ENCODE data around the gene CCDC152. TPM values are rescaled to one million over a fixed set of nuclear protein-coding genes. Genes with fewer than 3 reads are reported as not detected.

CCDC152 gene
- total and polyA plus RNA-seq, 10 of the 15 experiments (the other 5 are each of a cell fraction or from before 2014, with no cell fraction given): 0.12 to 25.8 (median 13.5) TPM

GRCh38 chr5:42801516-42802166 is 45.0 kb downstream of the CCDC152 start:
- no peaks in the 10 kb centered on the region for H4K20me1 ChIP-seq (ENCODE audit: control insufficient read depth, insufficient read depth)
- CTCF ChIA-PET: interaction anchor here (0.7 to 1.8 kb wide), 7 partner anchors 8 to 1084 kb away, joined by 3 to 5 read pairs (median 3); partner anchors contain the start of gene GHR
- intact Hi-C loops (cut with micrococcal nuclease; ENCODE audit: unreplicated experiment): no loop called here
- no peaks in the 10 kb centered on the region for H3K9me3 ChIP-seq (replicated peaks; ENCODE audit: control insufficient read depth, insufficient read depth, low read length)
- no peak overlapping the region for H3K9ac ChIP-seq (ENCODE audit: control insufficient read depth, insufficient read depth, low read length)
- BruUV-seq (replicated peaks): no TSS peak
- no peak overlapping the region for H2AFZ ChIP-seq (ENCODE audit: control insufficient read depth, low read depth, low read length)
- H3K27me3 ChIP-seq (replicated peaks in 1 of 2; ENCODE audit: control insufficient read depth in 2 of 2, insufficient read depth in 2 of 2, low read length in 1 of 2): no peaks in the 10 kb centered on the region
- no peaks in the 10 kb centered on the region for H3K4me1 ChIP-seq (ENCODE audit: control insufficient read depth, insufficient read depth, low read length)
- no peaks in the 10 kb centered on the region for H3K79me2 ChIP-seq (ENCODE audit: control insufficient read depth, insufficient read depth, low read length)
- H3K4me3 ChIP-seq: no peak overlapping the region
- SMC1A ChIA-PET (ENCODE audit: uncharacterized antibody, unreplicated experiment): interaction anchor here (0.6 to 2.1 kb wide), 10 partner anchors 9 to 88 kb away, joined by 3 to 12 read pairs (median 4); no protein-coding TSS in a partner anchor
- no peak for FAIRE-seq
- H3K27ac ChIP-seq (ENCODE audit: control insufficient read depth, insufficient read depth): no peak overlapping the region
- POLR2A ChIA-PET: interaction anchor here (0.6 to 2.2 kb wide), 2 partner anchors 9 to 14 kb away, joined by 3 to 9 read pairs; partner anchors contain the start of gene SELENOP
- ATAC-seq: no peak
- in situ Hi-C loops (cut with MboI): no loop called here
- DNase-seq (ENCODE audit: low read depth, low spot score): no peak
- 97% methylated on average over 6 of the region's 6 CpGs for WGBS (ENCODE audit: insufficient coverage, insufficient replicate concordance, low lambda C conversion rate, missing lambda C conversion rate)
- TF ChIP-seq BMI1 (IDR thresholded peaks at IDR 0.05; ENCODE audit: borderline replicate concordance) (no peak), NFYB (IDR thresholded peaks at IDR 0.05; ENCODE audit: insufficient read depth, low read depth, low read length) (no peak), NFIC (IDR thresholded peaks at IDR 0.05; ENCODE audit: low read depth, low read length) (no peak), CHD2 (IDR thresholded peaks at IDR 0.05; ENCODE audit: borderline replicate concordance, low read depth, low read length) (no peak), USF1 (IDR thresholded peaks at IDR 0.05; ENCODE audit: borderline replicate concordance, extremely low read length, insufficient read depth, low read depth, low read length) (no peak), SMAD1 (IDR thresholded peaks at IDR 0.05; ENCODE audit: low read depth, partially characterized antibody) (no peak), RB1 (IDR thresholded peaks at IDR 0.05; ENCODE audit: borderline replicate concordance) (no peak), RELA (IDR thresholded peaks at IDR 0.05; ENCODE audit: borderline replicate concordance, partially characterized antibody) (no peak), MEF2A (IDR thresholded peaks at IDR 0.05; ENCODE audit: insufficient read depth, low read depth, low read length) (no peak), KDM1A (IDR thresholded peaks at IDR 0.05; ENCODE audit: borderline replicate concordance) (no peak), RAD21 (IDR thresholded peaks at IDR 0.05; ENCODE audit: insufficient read depth, low read depth, low read length) (no peak)
- RAD21 ChIA-PET (ENCODE audit: unreplicated experiment): interaction anchor here (1.0 to 1.9 kb wide), 4 partner anchors 8 to 107 kb away, joined by 3 to 8 read pairs (median 3); no protein-coding TSS in a partner anchor
- no peak overlapping the region for H3K4me2 ChIP-seq (ENCODE audit: control insufficient read depth, insufficient read depth)
- H3K36me3 ChIP-seq (ENCODE audit: control insufficient read depth in 2 of 2, insufficient read depth in 2 of 2, low read length in 1 of 2): no peaks in the 10 kb centered on the region
